Stimulated activated CD8-positive, alpha-beta memory T cell treated with anti-CD3 and anti-CD28 coated beads, Interleukin-7, amount 100 ng/mL, for 1 hour (primary cell): ENCODE data around the gene RENBP.

ENCODE experiments used
- DNase-seq, 2 donors: peaks; one replicate each; pipeline ENCODE4 v3.0.0-alpha.2; 2020; ENCODE audit warnings: low read depth in 2 of 2

Gene RENBP

GRCh38 chrX:153953892-153954557, 9.6 kb upstream of the RENBP start:
- DNase-seq: no peak

- peak; percentile 59 to 64 for DNase-seq
Measured at GRCh38 chrX:153953342-153953830, 8.9 kb upstream of the RENBP start.

- DNase-seq: no peak
Measured at GRCh38 chrX:153952373-153953026, 8.1 kb upstream of the RENBP start.

GRCh38 chrX:153951683-153952372, 7.4 kb upstream of the RENBP start:
- no peak for DNase-seq

GRCh38 chrX:153950127-153950526, 5.7 kb upstream of the RENBP start:
- no peak for DNase-seq

GRCh38 chrX:153948847-153949805, 4.7 kb upstream of the RENBP start:
- DNase-seq: no peak

- no peak for DNase-seq
Measured at GRCh38 chrX:153948002-153948466, 3.6 kb upstream of the RENBP start.

- peak in 1 of 2 donors; percentile 57 for DNase-seq
Measured at GRCh38 chrX:153947009-153947769, 2.7 kb upstream of the RENBP start.

- DNase-seq: no peak
Measured at GRCh38 chrX:153945956-153946943, 1.8 kb upstream of the RENBP start.

- no peak for DNase-seq
Measured at GRCh38 chrX:153944800-153945150, 332 bp upstream of the RENBP start.

GRCh38 chrX:153941336-153942252, 2.8 kb downstream of the RENBP start:
- no peak for DNase-seq

- no peak for DNase-seq
Measured at GRCh38 chrX:153939573-153939972, 4.9 kb downstream of the RENBP start.

- no peak for DNase-seq
Measured at GRCh38 chrX:153938226-153938786, 6.1 kb downstream of the RENBP start.

GRCh38 chrX:153937056-153937455, 7.4 kb downstream of the RENBP start:
- DNase-seq: no peak

- DNase-seq: no peak
Measured at GRCh38 chrX:153935326-153935851, 9.1 kb downstream of the RENBP start.

- DNase-seq: peak in 1 of 2 donors; percentile 22
Measured at GRCh38 chrX:153934762-153935325, 9.6 kb downstream of the RENBP start, which contains the start of gene NAA10. Gene NAA10 (minus strand): TSS chrX:153935037. CDS start chrX:153934904, 133 bp downstream.

- no peak for DNase-seq
Measured at GRCh38 chrX:153934148-153934761, 10.2 kb downstream of the RENBP start.
